ENCODE measurements around the gene PSTPIP1.

PSTPIP1 gene

DNA sequence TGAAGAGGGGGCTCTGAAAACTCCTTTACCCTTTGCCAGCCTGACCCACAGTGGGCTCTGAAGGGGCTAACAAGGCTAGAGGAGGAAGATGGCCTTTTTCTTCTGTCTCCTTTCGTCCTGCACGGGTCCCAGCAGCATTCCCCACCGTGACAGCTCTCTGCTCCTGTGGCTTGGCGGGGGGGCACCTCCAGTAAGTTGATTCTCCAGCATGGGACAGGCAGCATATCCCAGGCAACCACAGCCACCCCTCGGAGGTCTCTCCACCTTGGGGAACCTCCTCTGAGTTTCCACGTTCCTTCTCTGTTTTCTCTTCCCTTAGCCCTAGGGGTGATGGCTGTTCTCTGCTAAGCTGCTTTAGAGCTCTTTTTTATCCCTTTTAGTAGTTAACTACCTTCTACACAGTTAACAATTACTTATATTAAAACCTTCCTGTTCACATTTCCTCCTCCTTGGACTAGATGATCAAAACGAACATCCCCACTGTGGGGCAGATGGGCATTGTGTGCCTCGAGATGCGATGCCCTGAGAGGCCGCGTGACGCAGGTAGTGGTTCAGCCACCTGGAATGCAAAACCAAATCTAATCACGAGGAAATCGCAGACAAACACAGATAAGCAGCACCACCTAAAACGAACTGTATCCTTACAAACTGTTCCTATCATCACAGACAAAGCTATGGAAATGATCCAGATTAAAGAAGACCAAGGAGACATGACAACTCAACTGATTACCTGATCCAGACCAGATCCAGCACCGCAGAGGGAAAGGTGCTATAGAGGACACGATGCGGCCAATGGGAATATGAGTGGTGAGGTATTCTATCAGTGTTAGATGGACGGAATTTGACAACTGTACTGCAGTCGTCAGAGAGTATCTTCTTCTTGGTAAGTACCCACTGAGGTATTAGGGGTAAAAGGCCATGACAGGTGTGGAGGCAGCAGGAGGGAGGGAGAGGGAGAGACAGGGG is 48.3 kb downstream of the PSTPIP1 start:
- no peak for DNase-seq (ENCODE audit: low spot score)

DNA sequence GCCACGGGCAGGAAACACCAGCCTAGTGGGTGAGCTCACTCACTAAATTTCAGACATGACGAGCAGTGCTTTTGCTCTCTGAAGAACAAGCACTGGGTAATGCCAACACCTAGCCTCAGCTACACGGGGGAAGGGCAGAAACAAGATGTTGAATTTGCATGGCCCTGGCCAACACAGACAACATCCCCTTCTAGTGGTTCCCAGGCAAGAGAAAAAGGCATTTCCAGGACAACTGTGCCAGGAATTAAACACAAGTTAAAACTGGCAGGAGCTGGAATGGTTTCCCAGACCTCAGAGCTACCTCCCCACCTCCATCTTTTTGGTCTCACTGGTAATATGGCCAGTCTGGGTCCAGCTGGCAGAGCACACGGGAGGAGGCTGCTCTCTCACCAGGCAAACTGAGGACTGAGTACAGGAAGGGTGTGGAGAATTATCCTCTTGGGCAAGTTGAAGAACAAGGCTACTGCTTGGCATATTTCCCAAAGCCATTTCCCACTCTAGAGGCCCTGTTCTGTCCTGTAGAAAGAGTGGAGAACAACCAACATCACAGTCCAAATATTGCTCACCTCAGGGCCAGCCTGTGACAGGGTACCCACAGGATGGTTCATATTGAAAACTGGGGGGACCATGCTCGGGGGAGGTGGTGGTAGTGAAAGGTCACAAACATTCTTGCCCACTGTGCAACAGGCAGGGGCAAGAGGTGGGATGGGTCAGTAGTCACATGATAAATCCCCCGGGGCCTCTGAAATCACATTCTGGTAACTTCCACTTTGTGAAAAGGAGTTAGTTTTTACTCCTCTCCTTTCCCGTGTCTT is 49.5 kb downstream of the PSTPIP1 start:
- no peak for DNase-seq (ENCODE audit: low spot score)

DNA sequence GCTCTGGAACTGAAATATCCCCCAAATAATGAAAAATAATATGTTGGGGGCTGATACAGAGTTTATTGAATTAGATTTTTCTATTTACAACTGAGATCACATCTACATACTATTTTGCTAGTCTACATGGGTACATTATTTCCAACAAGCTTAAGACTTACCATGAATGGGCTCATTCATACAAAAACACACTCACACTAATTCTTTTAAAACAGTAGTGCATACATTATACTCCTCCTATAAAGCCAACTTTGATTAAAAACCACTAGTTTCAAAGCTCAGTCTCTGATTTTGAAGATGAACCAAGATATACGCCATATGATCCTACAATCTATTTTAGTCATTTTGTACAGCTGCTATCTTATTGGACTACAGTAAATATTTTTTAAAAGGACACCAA is 51.1 kb downstream of the PSTPIP1 start:
- DNase-seq (ENCODE audit: low spot score): no peak

DNA sequence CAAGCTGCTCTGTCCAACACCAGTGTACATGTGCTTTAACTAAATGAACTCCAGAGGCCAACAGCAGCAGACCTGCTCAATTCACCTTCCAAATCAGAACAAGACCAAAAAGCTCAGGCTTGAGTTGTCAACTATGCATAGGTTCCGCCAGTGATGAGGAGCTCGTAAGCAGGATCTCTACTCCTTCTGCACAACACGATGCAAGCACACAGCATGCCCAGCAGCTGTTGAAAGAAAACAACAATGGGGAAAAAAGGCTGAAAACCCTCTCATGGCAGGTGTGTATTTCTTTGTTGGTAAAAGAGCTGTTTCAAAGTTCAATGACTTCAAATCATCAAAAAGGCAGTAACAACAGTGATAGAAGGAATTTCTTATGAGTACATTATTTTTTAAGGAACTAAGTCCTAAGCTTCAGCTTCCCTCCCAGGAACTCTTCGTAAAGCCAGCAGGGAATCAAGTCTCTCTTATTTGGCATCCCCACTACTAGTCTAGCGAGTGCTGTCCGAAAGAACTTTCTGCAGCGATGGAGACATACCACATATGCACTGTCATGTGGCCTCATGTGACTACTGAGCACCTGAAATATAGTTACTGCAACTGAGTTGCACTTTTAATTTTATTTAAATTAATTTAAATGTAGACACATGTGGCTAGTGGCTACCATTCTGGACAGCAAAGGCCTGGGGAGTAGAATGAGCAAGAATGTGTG is 51.9 kb downstream of the PSTPIP1 start:
- no peak for DNase-seq (ENCODE audit: low spot score)

DNA sequence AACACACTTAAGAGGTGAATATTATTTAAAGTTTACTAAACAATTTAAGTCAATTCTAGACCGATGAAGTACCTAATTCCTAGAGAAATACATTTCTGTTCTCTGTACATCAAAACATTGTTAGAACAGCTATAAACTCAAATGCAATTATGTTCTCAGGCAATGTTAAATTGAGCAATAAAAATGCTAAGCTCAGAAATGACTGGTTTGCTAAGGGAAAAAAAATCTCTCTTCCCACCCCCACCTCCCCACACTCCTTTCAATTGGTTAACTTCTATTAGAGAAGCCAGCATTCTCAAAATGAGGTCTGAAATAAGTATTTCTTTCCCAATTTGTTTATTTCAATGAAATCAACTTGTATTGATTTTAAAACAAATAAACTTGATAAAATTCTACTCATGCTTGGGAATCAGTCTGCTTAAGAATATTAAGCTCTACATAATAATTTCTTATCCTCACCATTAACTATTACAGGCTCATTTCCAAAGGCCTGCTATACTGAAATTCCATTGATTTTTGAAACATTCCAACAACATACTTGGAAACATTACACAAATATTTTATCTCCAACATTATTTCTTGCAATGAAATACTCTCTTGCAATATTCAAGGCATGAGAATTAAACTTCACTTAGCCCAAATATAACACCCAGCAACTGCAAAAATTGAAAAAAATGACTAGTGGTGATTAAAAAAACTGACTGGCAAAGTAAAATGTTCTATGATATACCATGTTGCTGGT is 53.4 kb downstream of the PSTPIP1 start:
- peak; percentile 39 for DNase-seq (ENCODE audit: low spot score)

DNA sequence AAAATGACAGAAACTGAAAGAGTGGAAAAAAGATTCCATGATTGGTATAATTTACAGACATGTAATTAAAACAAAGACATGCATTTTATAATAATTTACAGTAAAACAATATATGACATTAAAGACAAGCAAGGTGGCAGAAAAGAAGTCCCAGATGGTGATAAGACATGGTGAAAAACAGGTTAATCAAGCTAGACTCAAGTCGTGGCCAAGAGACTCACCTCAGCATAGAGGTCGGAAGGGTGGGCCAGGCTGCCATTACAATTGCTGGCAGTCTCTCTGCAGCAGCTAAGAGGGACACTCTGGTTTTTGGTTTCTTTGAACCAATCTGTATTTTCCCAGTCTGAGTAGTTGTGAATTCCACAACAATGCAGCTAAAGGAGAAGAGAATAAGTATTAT is 57.6 kb downstream of the PSTPIP1 start:
- no peak for DNase-seq (ENCODE audit: low spot score)

DNA sequence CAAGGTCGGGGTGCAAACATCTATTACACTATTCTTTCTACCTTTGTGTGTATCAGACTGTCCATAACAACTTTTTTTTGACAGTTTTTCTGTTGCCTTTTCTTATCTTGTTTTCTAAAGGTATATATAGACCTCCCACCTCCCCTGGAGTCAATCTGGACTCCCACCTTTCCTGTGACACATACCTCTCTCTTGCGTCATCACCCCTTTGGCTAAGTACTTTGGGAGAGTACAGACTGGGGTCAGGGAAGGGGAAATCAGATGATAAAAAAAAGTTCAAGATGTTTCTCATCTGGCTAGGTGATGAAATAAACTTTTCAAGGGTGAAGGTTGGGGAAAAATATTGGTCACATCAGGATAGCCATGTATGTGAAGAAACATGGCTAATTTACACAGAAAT is 58.8 kb downstream of the PSTPIP1 start:
- DNase-seq (ENCODE audit: low spot score): no peak

DNA sequence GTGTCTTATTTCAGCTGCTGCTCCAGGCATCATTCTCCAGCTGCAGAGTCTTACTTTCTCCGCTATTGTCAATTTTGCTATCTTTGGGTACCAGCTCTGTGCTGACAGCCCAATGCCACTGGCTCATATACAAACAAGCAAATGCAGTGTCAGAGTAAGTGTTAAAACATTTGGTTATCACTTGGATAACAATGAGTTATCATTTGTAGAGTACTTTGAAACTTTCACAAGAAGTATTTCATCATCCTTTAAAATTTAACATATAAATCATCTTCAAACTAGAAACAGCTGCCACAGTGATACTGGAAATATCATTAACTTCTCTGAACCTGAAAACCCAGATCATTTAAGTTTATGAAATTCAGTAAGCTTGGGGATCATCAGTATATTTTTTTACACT is 62.1 kb downstream of the PSTPIP1 start:
- DNase-seq (ENCODE audit: low spot score): no peak

DNA sequence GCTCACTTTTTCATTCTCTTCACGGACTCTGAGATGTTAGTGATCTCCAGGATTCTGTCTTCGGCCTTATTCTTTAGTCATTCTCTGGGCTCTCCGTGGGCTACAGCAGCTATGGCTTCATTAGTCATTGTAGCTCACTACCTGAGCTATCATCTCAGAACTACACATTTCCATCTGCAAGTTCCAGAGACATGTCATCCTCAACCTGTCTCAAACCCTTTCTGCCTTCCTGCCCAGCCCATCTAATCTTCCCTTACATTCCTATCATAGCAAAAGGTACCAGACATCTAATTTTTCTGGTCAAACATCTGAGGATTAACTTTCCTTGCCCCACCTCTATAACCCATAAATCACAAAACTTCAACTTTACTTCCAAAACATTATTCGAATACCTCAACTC is 62.8 kb downstream of the PSTPIP1 start:
- no peak for DNase-seq (ENCODE audit: low spot score)

GRCh38 chr15:77058468-77058867 is 63.5 kb downstream of the PSTPIP1 start:
- no peak for DNase-seq (ENCODE audit: low spot score)

DNA sequence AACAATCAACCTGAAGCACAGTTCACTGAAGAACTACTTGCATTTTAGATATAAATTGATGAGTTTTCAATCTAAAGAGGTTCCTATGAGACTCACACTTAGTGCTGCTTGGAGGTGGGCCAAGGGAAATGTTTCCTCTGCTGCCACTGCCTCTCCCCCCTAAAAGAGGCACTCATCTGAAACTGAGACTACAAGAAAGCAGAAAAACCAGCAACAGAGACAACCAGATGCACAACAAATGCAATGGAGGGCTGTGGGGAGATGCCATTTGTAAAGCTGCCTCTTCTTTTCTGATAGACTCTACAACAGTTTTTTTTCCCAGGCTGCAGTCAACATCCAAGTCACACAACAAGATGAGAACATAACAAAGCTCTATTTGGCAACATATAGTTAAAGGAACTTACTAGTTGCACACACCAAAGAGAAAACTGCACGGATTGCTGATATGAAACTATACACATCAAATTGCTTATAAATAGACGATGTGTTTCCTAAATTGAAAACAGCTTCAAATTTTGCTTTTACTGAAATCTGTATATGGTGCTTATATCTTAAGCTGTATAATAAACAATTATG is 64.9 kb downstream of the PSTPIP1 start:
- DNase-seq (ENCODE audit: low spot score): no peak

GRCh38 chr15:77060546-77060945 is 65.6 kb downstream of the PSTPIP1 start:
- peak; percentile 18 for DNase-seq (ENCODE audit: low spot score)

DNA sequence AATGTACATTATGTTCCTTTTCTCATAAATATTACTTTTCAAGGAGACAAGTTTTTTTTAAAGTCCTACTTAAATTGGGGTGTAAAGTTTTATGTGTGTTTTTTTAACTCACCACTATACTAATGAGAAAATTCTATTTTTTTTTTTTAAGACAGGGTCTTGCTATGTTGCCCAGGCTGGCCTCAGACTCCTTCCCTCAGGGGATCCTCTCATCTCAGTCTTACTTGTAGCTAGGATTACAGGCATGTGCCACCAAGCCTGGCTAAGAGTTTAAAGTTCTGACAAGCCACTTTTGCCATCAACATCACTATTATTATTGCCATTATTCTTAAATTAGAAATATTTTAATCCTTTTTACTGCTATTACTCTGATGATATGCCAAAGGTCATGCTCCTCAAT is 68.3 kb downstream of the PSTPIP1 start:
- DNase-seq (ENCODE audit: low spot score): no peak

GRCh38 chr15:77064063-77064462 is 69.1 kb downstream of the PSTPIP1 start:
- no peak for DNase-seq (ENCODE audit: low spot score)

- DNase-seq (ENCODE audit: low spot score): peak; percentile 9
These were observed 69.8 kb downstream of the PSTPIP1 start for GRCh38 chr15:77064539-77065308.

DNA sequence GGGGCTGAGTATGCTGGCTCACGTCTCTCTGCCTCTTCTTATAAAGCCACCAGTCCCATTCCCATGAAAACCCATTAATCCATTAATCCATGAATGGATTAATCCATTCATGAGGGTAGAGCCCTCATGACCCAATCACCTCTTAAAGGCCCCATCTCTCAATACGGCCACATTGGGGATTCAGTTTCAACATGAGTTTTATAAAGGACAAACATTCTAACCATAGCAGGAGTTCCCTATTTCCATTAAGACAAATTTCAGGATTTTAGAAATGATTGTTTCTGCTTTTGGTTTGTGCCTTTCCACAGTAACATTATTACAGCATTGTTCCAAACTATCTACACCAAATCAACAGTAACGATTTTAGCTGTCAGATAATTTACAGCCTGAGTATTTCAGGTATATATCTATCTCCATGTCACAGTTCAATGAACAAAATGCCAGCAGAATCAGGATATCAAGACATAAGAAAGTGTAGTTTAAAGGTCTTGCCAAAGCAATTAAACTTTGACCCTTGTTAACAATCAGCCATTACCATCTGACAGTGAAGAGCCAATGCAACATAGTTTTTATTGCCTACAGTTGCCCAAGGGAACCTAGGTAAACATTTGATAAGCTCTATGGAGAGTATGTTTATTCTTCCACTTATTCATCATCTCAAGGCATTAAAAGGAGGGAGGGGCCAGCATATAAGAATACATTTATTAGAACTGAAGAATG is 72.2 kb downstream of the PSTPIP1 start:
- DNase-seq (ENCODE audit: low spot score): peak; percentile 11

DNA sequence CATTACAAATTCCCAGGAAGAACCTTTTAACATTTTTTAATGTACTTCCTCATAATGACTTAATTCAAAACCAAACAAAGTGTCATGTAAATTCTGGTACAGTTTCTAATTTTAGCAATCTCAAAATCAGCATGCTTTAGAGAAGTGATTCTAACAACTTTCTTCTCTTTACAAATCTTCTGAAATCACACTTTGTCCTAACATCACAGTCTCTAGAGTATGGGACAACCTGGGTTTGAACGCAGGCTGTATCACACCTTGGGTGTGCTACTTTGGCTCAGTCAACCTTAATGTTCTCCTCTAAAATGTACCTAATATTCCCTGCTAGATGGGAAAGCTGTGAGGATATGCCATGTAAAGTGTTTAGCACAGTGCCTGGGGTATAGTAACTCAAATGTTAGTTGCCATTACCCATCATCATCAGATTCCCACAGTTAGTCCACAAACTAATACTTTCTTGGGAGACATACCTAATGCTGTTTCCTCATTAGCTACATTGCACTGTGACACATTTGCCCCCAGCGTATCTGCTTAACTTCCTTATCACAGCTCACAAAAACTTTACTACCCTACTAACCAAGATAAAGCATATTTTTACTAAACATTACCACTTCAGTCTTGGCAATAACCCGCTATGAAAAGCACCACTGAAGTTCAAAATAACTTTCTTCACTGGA is 72.9 kb downstream of the PSTPIP1 start:
- DNase-seq (ENCODE audit: low spot score): no peak

GRCh38 chr15:77068633-77069032 is 73.7 kb downstream of the PSTPIP1 start:
- DNase-seq (ENCODE audit: low spot score): no peak

DNA sequence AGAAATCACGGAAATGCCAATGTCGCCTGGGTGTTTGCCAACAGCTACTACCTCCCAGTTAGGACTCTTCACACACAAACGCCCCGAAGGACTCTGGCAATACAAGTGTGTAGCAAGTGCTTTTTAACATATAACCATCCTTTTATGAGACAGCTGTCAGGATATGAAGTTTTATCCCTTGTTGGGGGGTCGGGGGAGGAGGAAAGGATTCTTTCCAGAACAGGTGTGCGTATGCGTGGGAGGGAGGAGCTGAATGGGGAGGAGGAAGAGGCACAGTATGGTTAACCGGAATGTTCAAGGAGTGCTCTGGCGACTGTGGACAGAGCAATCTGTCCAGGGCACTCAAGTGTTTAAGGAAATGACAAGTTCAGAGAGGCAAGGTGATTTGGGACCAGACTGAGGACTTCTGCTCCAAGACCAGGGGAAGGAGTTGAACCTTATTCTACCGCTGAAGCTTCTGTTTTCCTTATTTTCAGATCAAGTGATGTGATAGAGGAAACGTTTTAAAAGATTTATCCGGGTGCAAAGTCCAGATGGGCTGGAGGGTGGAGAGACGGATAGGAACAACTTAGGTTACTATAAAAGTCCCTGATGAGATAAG is 74.7 kb downstream of the PSTPIP1 start:
- DNase-seq (ENCODE audit: low spot score): no peak

Data from AG08396 (cell line).